Neural cell (in vitro differentiated cells): Measurements from ENCODE around the gene SUSD6. TPM values are rescaled to one million over a fixed set of nuclear protein-coding genes. Genes with fewer than 3 reads are reported as not detected.

ENCODE experiments used
- H2AFZ ChIP-seq: fragments of 200-600, 300-800 bp; sonication (generic), shearing (Covaris generic); 2 replicates; pipeline ENCODE4 v1.6.0; 2014; ENCODE audit warnings: low read depth, mild to moderate bottlenecking, antibody characterized with exemption, low read length, moderate library complexity
- H3F3A ChIP-seq: fragments of 200-600 bp; shearing (Covaris generic); 2 replicates; pipeline ENCODE4 v1.6.1; 2016; ENCODE audit warnings: mild to moderate bottlenecking, moderate library complexity, mixed read lengths, antibody characterized with exemption, low read length; ENCODE audit not compliant: insufficient read depth, poor library complexity, severe bottlenecking
- H3K27ac ChIP-seq: fragments of 200-600, 300-800 bp; sonication (generic), shearing (Covaris generic); 2 replicates; pipeline ENCODE4 v1.5.1; 2014; ENCODE audit warnings: mild to moderate bottlenecking, low read length, moderate library complexity
- H3K27me3 ChIP-seq: fragments of 300-800, 200-600 bp; sonication (generic), shearing (Covaris generic); 2 replicates; pipeline ENCODE4 v1.6.0; 2014; ENCODE audit warnings: mild to moderate bottlenecking, low read depth, low read length, moderate library complexity; ENCODE audit not compliant: insufficient read depth
- H3K36me3 ChIP-seq: fragments of 300-800, 200-600 bp; sonication (generic), shearing (Covaris generic); 2 replicates; pipeline ENCODE4 v1.5.1; 2014; ENCODE audit warnings: mild to moderate bottlenecking, antibody characterized with exemption, low read length, moderate library complexity; ENCODE audit not compliant: insufficient read depth
- H3K4me2 ChIP-seq: fragments of 300-800, 200-600 bp; sonication (generic), shearing (Covaris generic); 2 replicates; pipeline ENCODE4 v1.6.0; 2014; ENCODE audit warnings: mild to moderate bottlenecking, low read length
- H3K4me3 ChIP-seq: fragments of 300-800, 200-600 bp; sonication (generic), shearing (Covaris generic); 2 replicates; pipeline ENCODE4 v1.5.1; 2014; ENCODE audit warnings: mild to moderate bottlenecking, low read length, moderate library complexity
- H3K79me2 ChIP-seq: fragments of 200-600 bp; shearing (Covaris generic); replicated peaks from 2 replicates; pipeline ENCODE4 v1.6.0; 2014; ENCODE audit warnings: mild to moderate bottlenecking, low read length, moderate library complexity; ENCODE audit not compliant: insufficient read depth
- H3K9ac ChIP-seq: fragments of 300-800, 200-600 bp; sonication (generic), shearing (Covaris generic); 2 replicates; pipeline ENCODE4 v1.6.1; 2016; ENCODE audit warnings: mild to moderate bottlenecking, low read length, mixed read lengths
- H3K9me2 ChIP-seq: fragments of 200-600 bp; shearing (Covaris generic); 2 replicates; pipeline ENCODE4 v1.6.1; 2016; ENCODE audit warnings: mild to moderate bottlenecking, low read length, mixed read lengths; ENCODE audit not compliant: insufficient read depth
- H3K9me3 ChIP-seq: fragments of 200-600, 300-800 bp; sonication (generic), shearing (Covaris generic); 2 replicates; pipeline ENCODE4 v1.6.1; 2016; ENCODE audit warnings: mild to moderate bottlenecking, mixed run types, low read length, moderate library complexity, mixed read lengths
- H4K20me1 ChIP-seq: fragments of 200-600 bp; shearing (Covaris generic); 2 replicates; pipeline ENCODE4 v1.6.1; 2016; ENCODE audit warnings: mild to moderate bottlenecking, mixed run types; ENCODE audit not compliant: insufficient read depth
- CTCF ChIP-seq: fragments of 450-650 bp; IDR thresholded peaks from 2 replicates; pipeline ENCODE4 v1.5.1; 2014; ENCODE audit warnings: antibody characterized with exemption, mild to moderate bottlenecking, moderate library complexity; ENCODE audit not compliant: poor library complexity, severe bottlenecking
- EP300 ChIP-seq: fragments of 450-650 bp; conservative IDR thresholded peaks from 2 replicates; pipeline ENCODE4 v1.6.1; 2014; ENCODE audit warnings: antibody characterized with exemption, mild to moderate bottlenecking, moderate library complexity; ENCODE audit not compliant: poor library complexity, severe bottlenecking
- EZH2 ChIP-seq: fragments of 200-600, 300-800 bp; shearing (Covaris generic), sonication (generic); IDR thresholded peaks from 2 replicates; pipeline ENCODE4 v1.6.1; 2014; ENCODE audit warnings: antibody characterized with exemption, low read length, borderline replicate concordance, mild to moderate bottlenecking; ENCODE audit not compliant: insufficient read depth, poor library complexity, severe bottlenecking
- MXI1 ChIP-seq: fragments of 450-650 bp; conservative IDR thresholded peaks from 2 replicates; pipeline ENCODE4 v1.6.1; 2014; ENCODE audit warnings: antibody characterized with exemption, mild to moderate bottlenecking; ENCODE audit not compliant: poor library complexity, severe bottlenecking
- POLR2AphosphoS5 ChIP-seq: IDR thresholded peaks from 2 replicates; pipeline ENCODE4 v1.6.1; 2012
- RAD21 ChIP-seq: fragments of 450-650 bp; conservative IDR thresholded peaks from 2 replicates; pipeline ENCODE4 v1.6.1; 2014; ENCODE audit warnings: antibody characterized with exemption, mild to moderate bottlenecking, moderate library complexity
- REST ChIP-seq: IDR thresholded peaks from 2 replicates; pipeline ENCODE4 v1.6.1; 2012; ENCODE audit warnings: borderline replicate concordance
- SMC3 ChIP-seq: fragments of 450-650 bp; conservative IDR thresholded peaks from 2 replicates; pipeline ENCODE4 v1.6.1; 2014; ENCODE audit warnings: antibody characterized with exemption, mild to moderate bottlenecking, moderate library complexity; ENCODE audit not compliant: poor library complexity
- TAF1 ChIP-seq: IDR thresholded peaks from 2 replicates; pipeline ENCODE4 v1.6.1; 2012; ENCODE audit warnings: low read depth
- polyA plus RNA-seq: library from polyadenylated mRNA; depleted of rRNA; stranded (reverse); fragments of >200 nt; gene quantifications from 2 replicates; pipeline ENCODE4 v1.2.3, GENCODE V29; 2014

The SUSD6 gene
- polyA plus RNA-seq, 1 donor from 2014 or later = 5.1 TPM

GRCh38 chr14:69620211-69620611 is 8.8 kb downstream of the SUSD6 start:
- no peaks in the 10 kb centered on the region for H4K20me1 ChIP-seq
- no peak overlapping the region for H3K4me2 ChIP-seq
- peaks cover 57% of the 10 kb centered on the region for H3K79me2 ChIP-seq
- no peak for TF ChIP-seq TAF1
- TF ChIP-seq MXI1 = no peak
- no peak for TF ChIP-seq SMC3
- TF ChIP-seq EP300 = no peak
- no peak for TF ChIP-seq CTCF
- TF ChIP-seq REST = no peak
- TF ChIP-seq RAD21 = no peak
- H3K27me3 ChIP-seq = no peaks in the 10 kb centered on the region
- H3F3A ChIP-seq = no peaks in the 10 kb centered on the region
- no peaks in the 10 kb centered on the region for H3K9me3 ChIP-seq
- H2AFZ ChIP-seq = no peak overlapping the region
- H3K36me3 ChIP-seq = no peaks in the 10 kb centered on the region
- no peak overlapping the region for H3K4me3 ChIP-seq
- H3K9ac ChIP-seq = no peak overlapping the region
- H3K9me2 ChIP-seq = no peaks in the 10 kb centered on the region
- no peak overlapping the region for H3K27ac ChIP-seq

GRCh38 chr14:69620981-69621380 is 9.6 kb downstream of the SUSD6 start:
- TF ChIP-seq RAD21 (no peak), SMC3 (no peak), TAF1 (no peak), POLR2AphosphoS5 (no peak), MXI1 (no peak), EP300 (no peak), EZH2 (no peak), CTCF (no peak), REST (no peak)
- H4K20me1 ChIP-seq = peaks cover 4% of the 10 kb centered on the region
- H3K79me2 ChIP-seq = peaks cover 52% of the 10 kb centered on the region
- no peak overlapping the region for H2AFZ ChIP-seq
- H3K27me3 ChIP-seq = no peaks in the 10 kb centered on the region
- H3K4me3 ChIP-seq = no peak overlapping the region
- no peaks in the 10 kb centered on the region for H3F3A ChIP-seq
- H3K36me3 ChIP-seq = no peaks in the 10 kb centered on the region
- no peaks in the 10 kb centered on the region for H3K9me2 ChIP-seq
- no peak overlapping the region for H3K27ac ChIP-seq
- H3K9me3 ChIP-seq = no peaks in the 10 kb centered on the region
- no peak overlapping the region for H3K9ac ChIP-seq
- H3K4me2 ChIP-seq = no peak overlapping the region
